HS-27A (cell line): ENCODE results near the gene WWOX.

Experiments used
- DNase-seq: peaks from one replicate; pipeline ENCODE4 v3.0.0-alpha.2; 2012; ENCODE audit warnings: low read depth, missing footprints

Gene WWOX

DNA sequence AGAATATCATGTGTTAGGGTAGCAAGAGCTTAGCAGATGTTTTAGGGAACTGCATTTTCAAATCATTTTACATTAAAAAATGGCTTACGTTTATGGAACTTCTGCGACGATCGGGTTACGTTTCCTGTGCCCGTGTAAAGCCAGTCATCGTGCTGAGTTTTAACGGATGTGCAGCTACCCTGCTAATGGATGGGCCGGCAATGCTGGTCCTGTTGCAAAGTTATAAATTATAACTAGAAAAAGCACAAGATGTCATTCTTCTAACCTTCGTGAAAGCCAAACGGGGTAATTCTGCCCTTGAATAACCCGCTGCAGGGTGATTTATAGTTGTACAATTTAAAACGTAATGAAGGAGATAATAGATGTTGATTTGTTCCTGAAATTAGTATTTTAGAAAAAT, 339.2 kb downstream of the WWOX start:
- no peak for DNase-seq

DNA sequence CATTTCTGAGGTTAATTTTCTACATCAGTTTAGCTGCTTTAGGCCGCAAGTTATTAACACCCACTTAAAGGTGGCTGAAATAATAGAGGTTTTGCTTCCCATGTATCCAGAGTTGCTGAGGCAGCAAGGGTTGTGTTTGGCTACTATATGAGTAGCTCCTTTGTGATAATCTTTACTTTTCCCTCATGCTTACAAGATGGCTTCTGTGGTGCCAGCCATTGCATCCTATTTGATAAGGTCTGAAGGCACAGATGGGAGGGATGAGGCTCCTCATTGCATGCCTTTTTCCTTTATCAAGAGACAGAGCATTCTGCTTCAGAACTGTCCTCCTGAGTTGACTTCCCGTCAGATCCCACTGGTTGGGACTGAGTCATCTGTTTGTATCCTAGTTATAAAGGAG, 340.2 kb downstream of the WWOX start:
- no peak for DNase-seq

DNA sequence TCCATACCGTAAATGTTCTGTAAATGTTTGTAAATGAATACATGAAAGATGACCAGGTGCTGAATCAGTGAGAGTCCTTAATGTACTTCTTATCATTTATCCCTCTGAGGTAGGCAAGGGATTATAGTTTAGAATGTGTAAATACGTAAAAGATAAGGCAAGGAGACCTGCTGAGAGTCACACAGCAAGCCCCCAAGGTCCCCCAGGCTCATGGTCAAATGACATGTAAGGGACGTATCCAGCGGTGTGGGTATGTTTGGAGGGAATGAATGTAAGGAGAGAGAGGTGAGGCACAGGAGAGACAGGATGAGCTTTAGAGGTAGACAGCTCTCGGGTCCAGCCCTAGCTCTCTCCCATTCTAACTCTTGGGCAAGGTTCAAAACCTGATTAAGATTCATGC, 341.8 kb downstream of the WWOX start:
- no peak for DNase-seq

DNA sequence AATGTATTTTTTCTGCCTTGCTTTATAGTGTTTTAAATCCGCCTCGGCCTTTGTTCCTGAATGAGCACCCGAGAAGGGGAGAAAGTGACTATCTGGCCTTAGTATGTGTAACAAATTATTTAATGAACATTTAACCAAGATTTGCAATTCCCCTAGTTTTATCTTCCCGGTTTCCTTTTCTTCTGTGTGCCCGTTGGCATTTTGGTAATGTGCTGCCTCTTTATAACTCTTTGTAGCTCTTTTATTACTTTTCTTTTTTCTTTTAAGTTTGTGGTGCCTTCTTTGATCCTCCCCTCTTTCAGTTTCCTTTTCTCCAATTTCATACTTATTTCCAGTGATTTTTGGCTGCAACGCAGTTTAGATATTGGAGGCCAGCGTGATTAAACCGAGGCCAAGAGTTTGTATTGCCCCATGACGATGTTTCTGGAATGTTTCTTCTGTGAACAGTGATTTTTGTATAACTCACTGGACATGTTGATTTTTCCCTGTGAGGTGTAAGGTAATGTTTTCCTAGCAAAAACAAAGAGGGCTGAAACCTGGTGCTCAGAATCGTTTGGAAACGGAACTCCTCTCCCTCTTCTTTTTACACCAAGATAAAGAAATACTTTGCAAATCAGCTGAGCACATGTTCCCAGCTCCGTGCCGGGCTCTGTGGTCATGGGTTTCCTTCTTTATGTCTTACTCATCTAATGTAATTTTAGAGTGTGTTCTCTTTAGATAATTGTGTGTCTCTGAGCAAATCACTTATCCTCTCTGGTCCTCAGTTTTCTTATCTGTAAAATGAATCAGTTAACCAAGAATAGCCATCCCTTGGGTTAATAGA, 344.3 kb downstream of the WWOX start:
- no peak for DNase-seq

DNA sequence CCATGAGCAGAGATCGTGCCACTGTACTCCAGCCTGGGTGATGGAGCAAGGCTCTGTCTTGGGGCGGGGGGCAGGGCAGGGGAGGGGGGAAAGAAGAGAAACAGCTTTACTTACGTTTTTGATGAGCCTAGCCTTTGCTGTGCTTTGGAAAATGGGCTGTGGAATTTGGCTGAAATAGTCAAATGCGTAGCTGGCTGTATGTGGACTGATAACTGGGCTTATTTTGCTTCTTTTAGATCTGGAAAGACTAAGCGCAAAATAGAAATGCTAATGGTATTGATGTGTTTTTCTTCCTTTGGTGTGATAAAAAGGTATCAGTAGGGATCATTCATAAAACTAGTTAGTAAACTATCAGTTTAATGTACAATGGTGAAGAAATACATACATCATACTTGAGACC, 346.4 kb downstream of the WWOX start:
- DNase-seq: no peak

DNA sequence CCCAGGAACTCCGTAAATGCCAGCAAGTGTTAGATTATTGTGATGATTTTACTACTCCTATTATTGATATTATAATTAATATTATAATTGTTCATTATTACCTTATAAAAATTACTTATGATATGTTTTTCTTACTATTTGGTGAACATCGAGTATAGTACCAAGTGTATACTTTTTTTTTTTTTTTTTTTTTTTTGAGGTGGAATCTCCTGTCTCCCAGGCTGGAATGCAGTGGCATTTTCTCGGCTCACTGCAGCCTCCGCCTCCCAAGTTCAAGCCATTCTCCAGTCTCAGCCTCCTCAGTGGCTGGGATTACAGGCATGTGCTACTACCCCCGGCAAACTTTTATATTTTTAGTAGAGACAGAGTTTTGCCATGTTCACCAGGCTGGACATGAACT, 347.0 kb downstream of the WWOX start:
- no peak for DNase-seq

DNA sequence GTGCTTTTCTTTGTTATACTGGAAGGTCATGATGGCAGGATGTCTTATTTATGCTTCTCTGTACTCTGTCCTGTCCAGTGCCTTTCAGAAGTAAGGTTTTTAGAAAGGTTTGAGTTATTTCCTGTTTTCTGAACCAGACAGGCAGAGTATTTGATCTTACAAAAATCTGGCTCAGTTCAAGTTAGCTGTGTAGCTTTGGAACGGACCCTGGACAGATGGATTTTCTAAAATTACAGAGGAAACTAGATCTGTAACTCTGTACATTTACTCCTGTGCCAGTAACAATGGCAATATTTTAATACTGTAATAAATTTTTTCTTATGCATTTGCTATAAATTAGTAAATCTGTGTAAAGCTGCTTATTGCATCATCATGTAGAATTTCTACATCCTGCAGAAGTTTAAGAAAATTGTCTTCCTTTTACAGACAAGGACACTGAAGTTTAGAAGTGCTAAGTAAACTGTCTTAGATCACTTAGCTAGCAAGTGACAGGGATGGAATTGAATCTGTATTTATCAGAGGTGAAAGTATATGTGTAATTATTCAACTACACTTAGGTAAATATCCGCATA, 347.6 kb downstream of the WWOX start:
- no peak for DNase-seq

DNA sequence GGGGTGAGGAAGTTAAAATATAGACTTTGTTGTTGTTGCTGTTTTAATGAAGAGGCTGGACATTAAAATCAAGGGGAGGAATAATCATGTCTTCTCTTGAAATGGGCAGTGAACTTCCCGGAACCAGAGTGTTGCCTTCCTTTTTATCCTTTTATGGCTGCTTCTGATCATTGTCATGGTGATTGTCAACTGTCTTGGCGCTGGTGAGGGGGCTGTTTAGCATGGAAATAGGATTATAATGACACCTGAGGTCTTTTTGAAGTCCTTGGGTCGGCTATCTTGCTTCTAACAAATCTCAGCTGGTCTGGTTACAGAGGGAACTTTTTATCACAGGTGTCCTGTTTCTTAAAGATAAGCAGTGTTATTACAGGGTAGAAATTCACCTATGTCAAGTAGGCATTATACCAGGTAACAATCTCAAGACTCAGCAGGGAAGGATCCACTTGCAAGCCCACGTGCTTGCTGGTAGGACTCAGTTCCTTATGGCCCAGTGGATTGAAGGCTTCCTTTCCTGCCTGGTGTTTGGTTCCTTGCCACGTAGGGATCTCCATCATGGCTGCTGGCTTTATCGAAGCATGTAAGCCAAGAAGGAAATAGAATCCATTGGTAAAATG, 349.3 kb downstream of the WWOX start:
- DNase-seq: no peak

DNA sequence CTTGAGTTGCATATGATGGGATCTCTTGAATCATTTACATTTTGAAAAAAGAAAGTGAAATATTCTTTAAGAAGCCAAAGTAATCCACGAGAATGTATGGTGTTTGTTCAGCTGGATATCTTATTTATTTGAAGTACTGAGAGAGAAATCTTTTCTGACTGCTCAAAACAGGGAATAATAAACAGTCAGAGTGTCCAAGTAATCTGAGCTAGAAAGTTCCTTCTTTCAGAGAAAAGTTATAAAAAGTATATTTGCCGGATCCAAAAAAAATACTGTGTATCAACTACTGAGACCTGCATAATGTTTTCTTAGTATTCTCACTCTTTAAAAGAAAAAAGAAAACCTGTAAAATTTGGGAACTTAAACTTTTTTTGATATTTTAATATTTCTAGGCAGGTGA, 350.8 kb downstream of the WWOX start:
- no peak for DNase-seq

DNA sequence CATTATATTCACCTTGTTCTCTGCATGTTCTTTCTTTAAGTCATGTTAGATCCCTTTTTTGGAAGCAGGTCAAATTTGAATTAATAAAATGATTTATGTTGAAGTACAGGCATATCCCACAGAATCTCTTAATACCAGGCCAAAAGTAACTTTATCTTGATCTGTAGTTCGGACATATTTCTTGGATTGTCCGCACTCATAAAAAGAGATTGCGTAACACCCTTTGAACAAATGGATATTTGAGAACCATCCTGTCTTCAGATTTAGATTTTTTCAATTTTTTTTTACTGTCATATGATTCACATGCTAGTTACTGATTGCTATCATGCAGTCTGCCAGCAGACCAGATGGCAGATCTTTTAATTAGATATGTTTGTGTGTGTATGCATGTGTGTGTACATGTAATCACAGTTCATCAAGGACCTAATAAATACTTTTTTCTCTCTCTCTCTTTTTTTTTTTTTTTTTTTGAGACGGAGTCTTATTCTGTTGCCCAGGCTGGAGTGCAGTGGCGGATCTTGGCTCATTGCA, 352.6 kb downstream of the WWOX start:
- no peak for DNase-seq

DNA sequence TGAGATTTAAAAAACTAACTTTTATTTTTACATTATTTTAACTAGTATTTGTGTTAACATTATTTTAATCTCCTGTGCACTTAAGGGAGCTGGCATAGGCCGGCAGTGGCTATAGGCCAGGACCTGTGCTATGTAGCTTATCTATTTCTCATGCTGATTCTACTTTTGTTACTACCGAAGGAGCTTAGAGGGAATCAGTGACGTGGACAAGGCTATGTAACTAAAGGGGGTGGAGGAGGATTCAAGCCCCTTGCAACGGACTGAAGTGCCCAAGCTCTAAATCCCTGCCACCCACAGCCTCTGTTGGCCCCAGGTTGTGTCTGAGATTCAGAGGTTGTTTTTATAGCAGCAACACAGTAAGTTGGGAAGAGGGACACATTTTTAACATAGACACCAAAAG, 356.4 kb downstream of the WWOX start:
- no peak for DNase-seq

DNA sequence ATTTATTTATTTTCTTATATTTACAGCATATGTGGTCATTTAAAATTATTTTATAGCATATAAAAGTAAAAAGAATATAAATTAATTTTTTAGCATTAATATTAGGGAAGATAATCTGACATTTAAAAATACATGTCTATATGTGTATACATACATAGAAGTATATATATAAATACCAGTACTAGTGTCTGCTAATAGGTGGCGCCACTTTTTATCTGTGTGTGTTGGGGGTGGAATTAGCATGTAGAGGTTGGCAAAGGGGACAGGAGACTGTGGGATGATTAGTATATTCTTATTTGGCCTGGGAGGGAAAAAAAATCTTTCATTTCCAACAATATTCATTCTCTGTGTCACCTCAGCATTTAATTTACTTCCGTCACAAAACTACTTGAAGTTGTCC, 359.1 kb downstream of the WWOX start:
- DNase-seq: no peak

DNA sequence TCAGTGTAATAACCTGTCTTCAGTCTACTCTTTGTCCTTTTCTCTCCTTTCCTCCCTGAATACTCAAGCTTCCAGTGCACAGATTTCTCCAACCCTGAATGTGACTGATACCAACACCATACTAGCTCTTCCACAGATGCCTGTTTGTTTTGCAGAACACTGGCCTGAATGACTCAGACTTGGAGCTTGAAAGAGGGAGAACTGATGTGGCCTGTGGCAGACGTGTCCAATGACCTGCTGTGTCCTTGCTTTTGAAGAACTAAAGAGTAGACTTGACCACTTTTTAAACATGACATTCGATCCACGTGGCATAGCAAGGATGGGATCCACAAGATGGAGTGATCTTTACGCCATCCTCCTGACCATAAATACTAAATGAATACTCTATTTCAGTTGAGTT, 361.0 kb downstream of the WWOX start:
- DNase-seq: no peak

DNA sequence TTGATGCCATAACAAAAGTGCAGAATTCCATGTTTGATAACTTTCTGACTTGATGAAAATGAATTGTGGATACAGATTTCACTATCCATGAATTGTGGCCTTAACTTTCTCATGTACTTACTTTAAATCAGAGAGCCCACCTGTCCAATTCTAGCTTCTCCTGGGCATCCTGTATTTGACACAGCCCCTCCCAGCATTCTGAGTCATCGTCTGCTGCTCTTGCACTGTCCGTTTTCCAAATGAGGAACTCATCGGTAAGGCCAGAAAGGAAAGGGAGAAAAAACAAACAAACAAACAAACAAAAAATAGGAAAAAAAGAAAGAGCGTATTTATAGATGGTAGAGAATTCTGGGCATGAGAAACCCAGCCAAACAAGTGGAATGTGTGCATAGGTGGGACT, 361.6 kb downstream of the WWOX start:
- DNase-seq: no peak

DNA sequence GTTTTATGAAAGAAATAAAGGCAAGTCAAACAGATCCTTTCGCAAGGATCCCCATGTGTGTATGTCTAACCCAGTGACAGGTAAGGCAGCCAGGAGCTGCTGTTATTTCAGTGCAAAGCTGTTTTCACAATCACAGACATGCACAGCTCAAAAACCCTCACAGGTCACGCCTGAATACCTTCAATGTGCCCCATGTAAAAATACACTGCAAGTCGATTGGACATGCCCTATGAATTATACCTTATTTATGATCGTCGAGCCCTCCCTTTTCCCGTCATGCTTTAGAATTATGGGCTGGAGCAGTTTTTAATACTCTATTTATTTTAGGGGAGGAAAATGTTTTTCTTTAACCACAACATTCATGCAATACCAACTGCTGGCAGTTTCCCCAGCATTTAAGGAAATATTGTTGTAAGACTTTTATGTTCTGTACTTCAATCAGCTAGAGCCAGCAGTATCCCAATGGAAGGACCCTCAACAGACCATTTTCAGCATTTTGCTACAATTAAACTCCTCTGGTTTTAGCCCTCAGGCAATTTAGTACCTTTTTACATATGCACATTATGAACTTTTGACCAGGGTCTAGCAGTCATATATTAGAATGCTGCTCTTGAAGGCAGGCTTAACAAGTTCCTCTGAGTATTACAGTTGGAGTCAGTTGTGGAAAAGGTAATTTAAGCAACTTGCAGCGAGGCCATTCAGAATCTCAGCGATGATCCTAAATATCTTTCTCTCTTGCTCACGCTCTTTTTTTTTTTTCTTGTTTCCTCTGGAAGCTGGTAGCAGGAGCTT, 362.2 kb downstream of the WWOX start:
- no peak for DNase-seq

DNA sequence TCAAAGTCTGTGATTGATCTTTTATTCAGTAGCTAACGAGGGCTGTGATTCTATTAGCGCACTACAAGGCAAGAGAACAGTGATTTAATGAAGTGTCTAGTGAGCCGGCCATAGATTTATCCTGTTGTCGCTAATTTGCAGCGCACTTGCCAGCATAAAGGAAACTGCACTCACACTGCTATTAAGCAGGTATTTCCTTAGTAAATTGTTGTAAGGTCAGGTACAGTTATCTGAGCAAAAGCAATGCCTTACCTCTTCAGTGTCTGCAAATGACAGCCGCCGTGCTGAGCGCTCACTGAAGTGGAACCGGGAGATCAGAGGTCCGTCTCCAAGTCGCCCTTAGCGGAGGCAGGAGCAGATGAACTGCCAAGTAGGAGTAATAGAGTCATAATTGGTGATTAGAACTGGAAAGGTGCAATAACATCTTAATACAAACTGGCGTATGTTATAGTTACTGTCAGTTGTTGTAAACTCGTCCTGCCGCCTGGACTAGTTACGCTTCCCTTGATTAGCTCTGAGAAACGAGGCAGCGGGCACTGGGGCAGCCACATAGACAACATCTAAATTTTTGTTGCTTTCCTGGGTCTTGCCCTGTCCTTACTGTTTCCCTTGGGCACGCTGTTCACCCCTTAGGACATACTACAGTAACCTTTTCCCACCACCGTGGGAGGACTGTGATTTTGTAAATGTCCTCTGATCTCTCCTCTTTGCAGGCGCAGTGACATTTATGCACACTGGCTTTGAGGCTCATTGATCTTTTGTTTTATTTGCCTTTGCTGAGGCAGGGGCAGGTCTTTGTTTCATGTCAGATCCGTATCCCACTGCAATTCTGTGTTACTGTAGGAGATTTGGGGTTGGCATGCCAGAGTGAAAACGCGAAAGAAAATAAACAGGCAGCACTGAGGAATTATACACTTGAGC, 363.1 kb downstream of the WWOX start:
- no peak for DNase-seq

DNA sequence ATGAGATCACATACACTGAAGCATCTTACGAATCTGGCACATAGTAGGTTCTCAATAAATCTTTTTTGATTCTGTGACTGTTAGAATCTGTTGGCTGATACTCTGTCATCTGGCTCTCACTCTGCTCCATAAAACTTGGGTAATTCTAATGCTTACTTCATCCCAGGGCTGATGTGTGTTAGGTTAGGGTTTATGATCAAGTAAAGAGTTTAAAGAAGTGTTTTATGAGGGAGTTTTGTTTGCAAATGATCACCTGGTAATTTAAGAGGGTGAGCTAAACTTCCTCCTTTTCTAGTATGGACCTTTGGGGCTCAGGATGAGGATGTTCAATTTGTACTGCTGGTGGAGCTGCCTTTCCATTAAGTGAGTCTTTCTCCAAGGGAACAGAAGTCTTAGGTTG, 364.1 kb downstream of the WWOX start:
- no peak for DNase-seq

DNA sequence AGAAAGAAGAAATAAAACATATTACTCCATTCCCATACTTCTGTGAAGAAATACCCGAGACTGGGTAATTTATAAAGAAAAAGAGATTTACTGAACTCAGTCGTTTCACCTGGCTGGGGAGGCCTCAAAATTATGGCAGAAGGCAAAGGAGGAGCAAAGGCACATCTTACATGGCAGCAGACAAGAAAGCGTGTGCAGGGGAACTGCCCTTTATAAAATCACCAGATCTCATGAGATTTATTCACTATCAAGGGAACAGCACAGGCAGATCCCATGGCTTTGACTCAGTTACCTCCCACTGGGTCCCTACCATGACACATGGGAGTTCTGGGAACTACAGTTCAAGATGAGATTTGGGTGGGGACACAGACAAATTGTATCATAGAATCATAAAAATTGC, 365.4 kb downstream of the WWOX start:
- no peak for DNase-seq

DNA sequence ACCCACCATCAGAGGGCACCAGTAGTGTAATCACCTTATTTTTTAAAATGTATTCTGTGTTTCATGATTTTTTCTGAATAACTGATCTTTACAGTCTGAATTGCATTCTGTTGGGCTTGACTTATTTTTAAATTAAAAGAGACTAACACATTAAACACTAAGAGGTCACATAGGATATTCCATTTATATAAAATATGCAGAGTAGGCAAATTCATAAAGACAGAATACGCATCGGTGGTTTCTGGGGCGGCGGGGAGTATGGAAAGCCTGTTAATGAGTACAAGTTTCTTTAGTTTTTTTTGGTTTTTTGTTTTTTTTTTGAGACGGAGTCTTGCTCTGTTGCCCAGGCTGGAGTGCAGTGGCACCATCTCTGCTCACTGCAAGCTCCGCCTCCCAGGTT, 366.3 kb downstream of the WWOX start:
- DNase-seq: no peak

DNA sequence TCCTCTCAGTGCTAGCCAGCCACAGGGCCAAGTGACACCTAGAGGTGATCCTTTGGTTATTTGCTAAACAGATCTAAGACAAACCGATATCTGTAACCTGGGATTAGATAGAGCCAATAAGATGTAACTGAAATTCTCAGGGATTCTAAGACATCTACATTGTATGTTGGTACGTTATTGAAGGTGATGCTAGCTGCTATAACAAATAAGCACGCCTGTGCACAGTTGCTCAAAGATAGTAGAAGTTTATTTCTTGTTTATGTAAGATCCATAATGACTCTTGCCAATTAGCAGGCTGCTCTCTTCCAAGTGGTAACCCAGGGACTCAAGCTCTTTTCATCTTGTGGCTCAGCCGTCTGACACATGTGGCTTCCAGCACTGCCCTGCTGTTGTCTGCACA, 370.3 kb downstream of the WWOX start:
- no peak for DNase-seq

DNA sequence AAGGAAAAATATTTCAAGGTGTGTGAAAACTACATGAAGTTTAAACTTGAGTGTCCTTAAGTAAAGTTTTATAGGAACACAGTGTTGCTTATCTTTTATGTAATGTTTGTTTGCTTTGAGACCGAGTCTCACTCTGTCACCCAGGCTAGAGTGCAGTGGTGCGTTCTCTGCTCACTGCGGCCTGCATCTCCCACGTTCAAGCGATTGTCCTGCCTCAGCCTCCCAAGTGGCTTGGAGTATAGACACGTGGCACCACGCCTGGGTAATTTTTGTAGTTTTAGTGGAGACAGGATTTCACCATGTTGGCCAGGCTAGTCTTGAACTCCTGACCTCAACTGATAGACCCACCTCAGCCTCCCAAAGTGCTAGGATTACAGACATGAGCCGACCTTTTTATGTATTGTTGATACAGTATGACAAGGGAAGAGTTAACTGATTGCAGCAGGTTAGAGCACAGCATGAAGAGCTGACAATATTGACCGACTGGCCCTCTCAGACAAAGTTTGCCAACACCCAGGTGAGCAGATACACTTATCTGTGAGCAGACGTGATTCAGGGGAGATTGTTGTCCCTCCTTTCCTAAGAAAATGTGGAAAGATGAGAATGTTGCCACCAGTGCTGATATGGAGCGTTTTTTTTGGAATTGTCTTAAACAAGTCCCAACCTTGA, 373.7 kb downstream of the WWOX start:
- no peak for DNase-seq
